ENCODE data around the gene ARRB1. TPM values are rescaled to one million over a fixed set of nuclear protein-coding genes. Genes with fewer than 3 reads are reported as not detected.

The ARRB1 gene
- total RNA-seq, 2 donors from 2014 or later: 70.3 to 73.4 TPM

DNA sequence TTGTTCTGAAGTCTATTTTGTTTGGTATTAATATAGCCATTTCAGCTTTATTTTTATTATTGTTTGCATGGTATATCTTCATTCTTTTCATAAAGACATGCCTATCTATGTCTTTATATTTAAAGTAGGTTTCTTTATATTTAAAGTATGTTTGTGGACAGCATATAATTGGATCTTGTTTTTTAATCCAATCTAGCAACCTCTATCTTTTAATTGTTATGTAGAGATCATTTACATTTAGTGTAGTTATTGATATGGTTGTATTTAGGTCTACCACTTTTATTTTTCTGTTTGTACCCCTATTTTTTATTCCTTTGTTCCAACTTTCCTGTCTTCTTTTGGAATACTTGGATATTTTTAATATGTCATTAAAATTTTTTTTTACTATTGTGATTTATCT is 97.1 kb downstream of the ARRB1 start:
- H3K4me3 ChIP-seq: no peak overlapping the region
- H3K9ac ChIP-seq (ENCODE audit: low read depth in 2 of 2, low read length in 2 of 2): no peak overlapping the region
- H3K9me3 ChIP-seq: no peaks in the 10 kb centered on the region
- no peaks in the 10 kb centered on the region for H3K27me3 ChIP-seq
- intact Hi-C loops (cut with DNase I): no loop called here
- TF ChIP-seq, protein P1, sequence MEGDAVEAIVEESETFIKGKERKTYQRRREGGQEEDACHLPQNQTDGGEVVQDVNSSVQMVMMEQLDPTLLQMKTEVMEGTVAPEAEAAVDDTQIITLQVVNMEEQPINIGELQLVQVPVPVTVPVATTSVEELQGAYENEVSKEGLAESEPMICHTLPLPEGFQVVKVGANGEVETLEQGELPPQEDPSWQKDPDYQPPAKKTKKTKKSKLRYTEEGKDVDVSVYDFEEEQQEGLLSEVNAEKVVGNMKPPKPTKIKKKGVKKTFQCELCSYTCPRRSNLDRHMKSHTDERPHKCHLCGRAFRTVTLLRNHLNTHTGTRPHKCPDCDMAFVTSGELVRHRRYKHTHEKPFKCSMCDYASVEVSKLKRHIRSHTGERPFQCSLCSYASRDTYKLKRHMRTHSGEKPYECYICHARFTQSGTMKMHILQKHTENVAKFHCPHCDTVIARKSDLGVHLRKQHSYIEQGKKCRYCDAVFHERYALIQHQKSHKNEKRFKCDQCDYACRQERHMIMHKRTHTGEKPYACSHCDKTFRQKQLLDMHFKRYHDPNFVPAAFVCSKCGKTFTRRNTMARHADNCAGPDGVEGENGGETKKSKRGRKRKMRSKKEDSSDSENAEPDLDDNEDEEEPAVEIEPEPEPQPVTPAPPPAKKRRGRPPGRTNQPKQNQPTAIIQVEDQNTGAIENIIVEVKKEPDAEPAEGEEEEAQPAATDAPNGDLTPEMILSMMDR (IDR thresholded peaks at IDR 0.05): no peak
- H3K4me1 ChIP-seq: no peaks in the 10 kb centered on the region
- no peaks in the 10 kb centered on the region for H3K36me3 ChIP-seq
- no peak for DNase-seq
- H3K27ac ChIP-seq: no peak overlapping the region

DNA sequence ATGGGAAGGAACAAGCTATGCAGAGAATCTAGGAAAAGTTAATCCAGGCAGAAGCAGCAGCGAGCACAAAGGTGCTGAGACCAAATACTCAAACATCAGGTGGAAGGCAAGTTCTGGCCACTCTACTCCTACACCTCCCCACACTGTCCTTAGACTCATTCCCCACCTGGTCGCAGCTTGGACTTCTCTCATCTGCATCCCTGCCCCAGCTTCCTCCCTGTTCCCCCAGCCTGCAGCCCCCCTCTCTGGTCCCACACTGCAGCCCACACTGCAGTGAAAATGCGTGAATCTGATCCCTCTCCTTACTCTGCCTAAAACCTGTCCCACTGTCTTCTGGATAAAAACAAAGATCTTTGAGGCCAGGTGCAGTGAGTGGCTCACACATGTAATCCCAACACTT is 101.8 kb downstream of the ARRB1 start:
- Histone ChIP-seq H3K9me3 (no peaks in the 10 kb centered on the region), H3K4me3 (no peak overlapping the region), H3K9ac (ENCODE audit: low read depth in 2 of 2, low read length in 2 of 2) (no peak overlapping the region), H3K4me1 (no peaks in the 10 kb centered on the region), H3K27ac (no peak overlapping the region), H3K27me3 (no peaks in the 10 kb centered on the region), H3K36me3 (no peaks in the 10 kb centered on the region)
- TF ChIP-seq, protein P1 (IDR thresholded peaks at IDR 0.05): no peak
- no peak for DNase-seq
- intact Hi-C loops (cut with DNase I): loop anchor here (2.0 to 5.0 kb wide), 2 partner anchors 227 to 322 kb away; no protein-coding TSS in a partner anchor

DNA sequence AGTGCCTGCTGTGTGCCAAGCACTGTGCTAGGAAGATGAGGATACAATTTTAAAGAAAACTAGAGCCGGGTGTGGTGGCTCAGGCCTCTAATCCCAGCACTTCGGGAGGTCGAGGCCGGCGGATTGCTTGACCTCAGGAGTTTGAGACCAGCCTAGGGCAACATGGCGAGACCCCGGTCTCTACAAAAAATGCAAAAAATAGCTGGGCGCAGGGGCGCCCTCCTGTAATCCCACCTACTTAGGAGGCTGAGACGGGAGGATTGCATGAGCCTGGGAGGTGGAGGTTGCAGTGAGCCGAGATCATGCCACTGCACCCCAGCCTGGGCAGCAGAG is 102.6 kb downstream of the ARRB1 start:
- Histone ChIP-seq H3K27me3 (peaks cover 2% of the 10 kb centered on the region), H3K4me1 (no peaks in the 10 kb centered on the region), H3K9ac (ENCODE audit: low read depth in 2 of 2, low read length in 2 of 2) (no peak overlapping the region), H3K36me3 (no peaks in the 10 kb centered on the region), H3K4me3 (no peak overlapping the region), H3K9me3 (no peaks in the 10 kb centered on the region), H3K27ac (no peak overlapping the region)
- TF ChIP-seq, protein P1 (IDR thresholded peaks at IDR 0.05): no peak
- intact Hi-C loops (cut with DNase I): loop anchor here (2.0 to 5.0 kb wide), 2 partner anchors 226 to 322 kb away; no protein-coding TSS in a partner anchor
- DNase-seq: no peak

DNA sequence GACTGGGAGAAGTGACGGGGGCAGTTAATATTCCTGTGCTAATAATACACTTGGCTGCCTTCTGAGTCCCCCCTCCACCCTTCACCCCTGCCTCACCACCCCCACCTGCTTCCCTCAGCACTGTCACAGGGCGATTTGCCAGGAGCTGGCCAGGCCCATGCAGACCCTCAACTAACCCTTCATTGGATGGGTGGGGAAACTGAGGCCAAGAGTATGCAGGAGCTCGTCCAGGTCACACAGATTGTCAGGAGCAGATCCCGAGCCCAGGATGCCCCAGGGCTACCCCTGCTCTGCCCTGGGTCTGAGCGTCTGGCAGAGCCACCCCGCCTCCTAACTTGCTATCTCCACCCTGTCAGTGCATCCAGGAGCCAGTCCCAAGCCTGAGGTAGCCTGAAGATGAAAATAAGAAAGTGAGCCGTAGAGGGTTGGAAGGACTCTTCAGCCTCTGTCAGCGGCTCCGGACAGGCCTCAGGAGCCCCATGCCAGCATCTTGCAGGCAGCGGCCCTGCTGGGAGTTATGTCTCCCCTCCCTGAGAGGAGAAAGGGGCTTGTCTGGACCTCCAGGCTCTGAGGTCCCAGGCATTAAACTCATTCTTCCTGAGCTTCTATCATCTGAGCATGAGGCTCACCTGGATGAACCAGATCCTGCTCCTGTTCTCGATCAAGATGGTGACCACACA is 104.7 kb downstream of the ARRB1 start:
- Histone ChIP-seq H3K4me1 (no peaks in the 10 kb centered on the region), H3K27ac (no peak overlapping the region), H3K9me3 (no peaks in the 10 kb centered on the region), H3K4me3 (no peak overlapping the region), H3K36me3 (no peaks in the 10 kb centered on the region), H3K9ac (ENCODE audit: low read depth in 2 of 2, low read length in 2 of 2) (no peak overlapping the region), H3K27me3 (peaks cover 11% of the 10 kb centered on the region)
- no peak for DNase-seq
- intact Hi-C loops (cut with DNase I): loop anchor here (5.0 kb wide), 1 partner anchor 320 kb away; no protein-coding TSS in a partner anchor
- TF ChIP-seq, protein P1 (IDR thresholded peaks at IDR 0.05): no peak

DNA sequence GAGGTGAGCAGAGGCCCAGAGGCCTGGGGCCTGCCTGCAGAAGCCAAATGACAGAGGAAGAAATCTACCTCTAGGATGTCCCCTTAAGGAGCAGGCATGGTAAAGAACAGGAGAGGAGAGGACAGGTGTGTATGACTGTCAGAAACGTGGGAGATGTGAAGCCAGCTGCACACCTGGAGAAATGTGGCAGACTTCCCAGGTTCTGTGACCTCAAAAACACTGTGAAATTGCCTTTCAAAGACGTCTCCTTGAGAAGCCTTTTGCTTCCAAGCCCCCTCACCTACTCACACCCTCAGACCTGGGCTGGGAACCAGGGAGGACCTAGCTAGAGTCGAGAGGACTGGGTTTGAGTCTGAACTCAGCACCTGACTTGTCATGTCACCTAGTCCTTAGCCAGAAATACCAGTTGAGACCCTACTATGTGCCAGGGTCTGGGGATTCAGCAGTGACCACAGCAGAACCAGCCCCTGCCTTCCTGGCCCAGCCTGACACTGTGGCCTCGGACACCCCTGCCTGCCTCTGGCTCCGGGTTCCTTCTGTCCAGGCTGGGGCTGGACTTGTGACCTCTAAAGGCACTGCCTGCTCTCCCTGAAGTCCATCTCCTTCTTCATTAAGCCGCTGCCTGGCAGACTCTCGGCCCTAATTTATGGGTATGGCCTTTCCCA is 105.3 kb downstream of the ARRB1 start:
- DNase-seq: no peak

More for the DNA sequence above, 105.3 kb downstream of the ARRB1 start:
- intact Hi-C loops (cut with DNase I): loop anchor here (5.0 kb wide), 1 partner anchor 319 kb away; no protein-coding TSS in a partner anchor
- no peak overlapping the region for H3K9ac ChIP-seq (ENCODE audit: low read depth in 2 of 2, low read length in 2 of 2)
- H3K36me3 ChIP-seq: no peaks in the 10 kb centered on the region
- TF ChIP-seq, protein P1 (IDR thresholded peaks at IDR 0.05): no peak
- peaks cover 11% of the 10 kb centered on the region for H3K27me3 ChIP-seq
- no peaks in the 10 kb centered on the region for H3K9me3 ChIP-seq
- no peak overlapping the region for H3K27ac ChIP-seq
- H3K4me3 ChIP-seq: no peak overlapping the region
- no peaks in the 10 kb centered on the region for H3K4me1 ChIP-seq

Measured in colonic mucosa (tissue), 4 donors.